ENCODE data around the gene PAPOLA.
"Not testable (repeated sequence)": the region's sequence is repeated elsewhere in the genome, so short reads cannot be mapped to it uniquely, and the experiment has no call there.

Gene PAPOLA

DNA sequence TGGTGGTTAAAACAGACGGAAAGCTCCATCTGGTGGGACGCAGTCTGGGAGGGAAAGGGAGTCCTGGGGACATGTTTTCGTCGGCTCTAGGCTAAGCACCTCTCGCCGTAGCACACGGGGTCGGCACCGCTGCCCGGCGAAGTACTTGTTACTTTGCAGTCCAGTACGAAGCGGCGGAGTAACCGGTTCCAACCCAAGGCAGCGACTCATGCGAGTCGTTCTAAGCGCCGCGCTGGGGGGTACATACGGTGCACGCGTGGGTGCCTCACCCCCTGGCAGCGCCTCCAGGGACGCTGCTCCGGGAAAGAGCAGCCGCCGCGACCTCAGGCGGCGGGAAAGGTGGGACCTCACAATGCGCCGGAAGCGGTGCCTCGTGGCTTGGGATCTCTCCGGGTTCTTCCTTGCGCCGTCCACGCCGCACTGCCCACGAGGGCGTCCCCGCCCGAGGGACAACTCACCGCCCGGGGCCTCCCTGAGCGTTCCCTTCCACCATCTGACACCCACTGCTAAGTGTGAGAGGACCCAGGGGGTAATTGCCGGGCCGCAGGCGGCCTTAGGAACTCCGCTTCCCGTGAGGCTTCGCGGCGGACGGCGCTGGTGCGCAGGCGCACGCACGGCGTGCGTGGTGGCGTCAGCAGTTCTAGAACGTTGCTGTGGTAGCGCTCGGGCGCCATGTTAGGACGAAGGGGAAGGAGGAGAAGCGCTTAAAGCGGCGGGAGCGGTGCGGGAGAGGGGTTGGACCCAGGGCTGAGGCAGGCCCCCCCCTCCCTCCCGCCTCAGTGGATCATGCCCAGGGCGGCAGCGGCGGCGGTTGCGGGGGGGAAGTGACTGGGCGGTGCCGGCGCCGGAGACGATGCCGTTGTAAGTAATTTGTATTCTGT, at the start of gene PAPOLA:
Gene PAPOLA, plus strand, starts transcription at position 643 of the 881 bp plus-strand sequence. Its CDS starts 211 bp downstream, at position 854.
- FAIRE-seq = peak; percentile 97

DNA sequence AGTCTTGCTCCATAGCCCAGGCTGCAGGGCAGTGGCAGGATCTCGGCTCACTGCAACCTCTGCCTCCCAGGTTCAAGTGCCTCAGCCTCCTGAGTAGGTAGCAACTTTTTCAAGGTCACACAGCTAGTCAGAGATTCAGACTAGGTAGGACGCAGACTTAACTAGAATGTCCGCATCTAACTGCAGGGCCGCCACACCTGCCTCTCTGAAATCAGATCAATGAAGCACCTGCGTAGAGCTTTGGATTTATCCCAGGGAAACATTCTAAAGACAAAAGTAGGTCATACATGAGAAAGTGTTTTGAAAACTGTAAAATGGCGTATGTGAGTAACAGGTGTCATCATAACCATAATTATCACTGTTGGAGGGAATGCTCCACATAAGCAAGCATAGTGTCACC, 49.5 kb upstream of the PAPOLA start:
- no peak for FAIRE-seq

More for the DNA sequence above, at the start of gene PAPOLA:
- DNase-seq (ENCODE audit: extremely low spot score, insufficient read length, low read depth) = peak; percentile 88

GRCh38 chr14:96455588-96455987, 46.6 kb upstream of the PAPOLA start:
- DNase-seq (ENCODE audit: extremely low spot score, insufficient read length, low read depth) (no peak), FAIRE-seq (no peak)

More for the DNA sequence above, 49.5 kb upstream of the PAPOLA start:
- no peak for DNase-seq (ENCODE audit: extremely low spot score, insufficient read length, low read depth)

GRCh38 chr14:96459851-96460250, 42.3 kb upstream of the PAPOLA start:
- FAIRE-seq (no peak), DNase-seq (ENCODE audit: extremely low spot score, insufficient read length, low read depth) (no peak)

DNA sequence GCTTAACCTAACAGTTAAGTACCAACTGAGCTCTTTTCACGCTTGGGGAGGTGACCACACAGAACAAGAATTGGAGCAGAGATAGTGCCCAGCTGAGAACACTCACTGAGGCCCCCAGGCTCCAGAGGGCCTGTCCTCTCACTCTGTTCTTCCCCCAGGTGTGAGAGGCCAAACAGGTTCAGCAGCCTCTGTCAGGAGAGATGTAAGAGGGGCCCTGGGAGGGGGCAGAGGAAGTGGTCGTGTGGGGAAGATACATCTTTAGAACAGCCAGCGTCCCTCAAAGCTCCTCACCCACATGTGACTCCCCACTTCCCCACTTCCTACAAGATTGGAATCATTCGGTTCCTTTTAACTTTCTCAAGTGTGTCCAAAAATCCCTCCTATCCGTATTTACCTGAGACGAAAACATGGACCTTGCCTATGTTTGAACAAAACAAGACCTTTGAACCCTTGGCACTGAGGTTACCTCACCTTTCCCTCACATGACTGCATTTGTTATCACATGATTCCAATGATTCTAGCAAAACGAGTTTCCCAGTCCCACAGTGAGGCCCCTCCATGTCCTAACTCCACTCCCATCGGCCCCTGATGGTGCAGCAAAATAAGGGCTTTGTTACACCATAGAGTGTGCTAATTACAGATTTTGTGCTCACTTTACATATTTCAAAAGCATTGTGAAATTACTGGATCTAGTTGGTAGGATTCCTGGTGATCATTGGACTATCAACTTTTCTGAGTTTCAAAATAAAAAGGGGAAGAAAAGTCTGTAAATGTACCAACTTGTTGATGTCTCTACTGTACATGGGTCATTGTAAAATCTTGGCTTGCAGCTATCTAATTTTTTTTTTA, 40.0 kb upstream of the PAPOLA start:
- FAIRE-seq (no peak), DNase-seq (ENCODE audit: extremely low spot score, insufficient read length, low read depth) (no peak)

DNA sequence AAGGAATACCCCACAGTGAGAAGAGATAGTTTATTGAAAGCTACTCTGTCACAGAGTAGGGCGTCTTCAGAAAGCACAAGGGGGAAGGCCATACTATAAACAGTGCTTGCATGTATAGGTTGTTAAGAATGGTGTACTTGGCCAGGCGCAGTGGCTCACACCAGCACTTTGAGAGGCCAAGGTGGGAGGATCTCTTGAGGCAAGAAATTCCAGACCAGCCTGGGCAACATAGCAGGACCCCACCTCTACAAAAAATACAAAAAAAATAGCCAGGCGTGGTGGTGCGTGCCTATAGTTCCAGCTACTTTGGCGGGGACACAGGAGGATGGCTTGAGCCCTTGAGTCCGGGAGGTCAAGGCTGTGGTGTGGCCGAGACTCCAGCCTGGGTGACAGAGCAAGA, 38.0 kb upstream of the PAPOLA start:
- no peak for FAIRE-seq
- no peak for DNase-seq (ENCODE audit: extremely low spot score, insufficient read length, low read depth)

DNA sequence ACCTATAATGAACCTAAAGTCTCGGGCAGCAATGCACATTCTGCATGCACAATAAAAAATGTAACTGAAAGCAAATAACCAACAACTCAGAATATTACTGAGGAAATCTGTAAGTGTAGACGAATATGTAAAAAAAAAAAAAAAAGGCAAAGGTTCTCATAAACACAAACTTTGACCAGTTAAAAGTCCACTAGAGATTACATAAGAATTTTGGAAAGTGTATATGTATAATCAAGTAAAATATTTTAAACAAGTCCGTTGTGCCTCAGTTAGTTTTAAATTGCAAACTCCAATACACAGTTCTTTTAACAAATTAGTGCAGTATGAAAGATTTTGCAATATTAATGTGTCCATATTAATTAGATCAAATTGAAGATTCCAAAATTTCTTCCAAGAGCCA, 35.3 kb upstream of the PAPOLA start:
- FAIRE-seq = no peak

GRCh38 chr14:96470331-96470730, 31.9 kb upstream of the PAPOLA start:
- DNase-seq (ENCODE audit: extremely low spot score, insufficient read length, low read depth) (no peak), FAIRE-seq (no peak)

More for the DNA sequence above, 35.3 kb upstream of the PAPOLA start:
- DNase-seq (ENCODE audit: extremely low spot score, insufficient read length, low read depth) = no peak

DNA sequence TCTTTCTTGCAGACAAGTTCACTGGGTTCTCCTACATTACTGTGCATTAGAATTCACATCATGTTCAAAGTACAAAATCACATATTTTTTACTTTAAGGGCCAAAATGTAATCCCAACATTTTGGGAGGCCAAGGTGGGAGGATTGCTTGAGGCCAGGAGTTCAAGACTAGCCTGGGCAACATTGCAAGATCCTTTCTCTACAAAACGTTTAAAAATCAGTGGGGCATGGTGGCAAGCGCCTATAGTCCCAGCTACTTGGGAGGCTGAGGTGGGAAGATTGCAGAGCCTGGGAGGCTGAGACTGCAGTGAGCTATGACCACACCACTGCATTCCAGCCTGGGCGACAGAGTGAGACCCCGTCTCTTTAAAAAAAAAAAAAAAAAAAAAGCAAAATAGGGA, 31.2 kb upstream of the PAPOLA start:
- DNase-seq (ENCODE audit: extremely low spot score, insufficient read length, low read depth); FAIRE-seq: not testable (repeated sequence)

- DNase-seq (ENCODE audit: extremely low spot score, insufficient read length, low read depth) (no peak), FAIRE-seq (no peak)
Measured at GRCh38 chr14:96478119-96478518, 24.1 kb upstream of the PAPOLA start.

GRCh38 chr14:96479435-96480146, 22.6 kb upstream of the PAPOLA start:
- FAIRE-seq = no peak
- DNase-seq (ENCODE audit: extremely low spot score, insufficient read length, low read depth) = no peak

- DNase-seq (ENCODE audit: extremely low spot score, insufficient read length, low read depth) (no peak), FAIRE-seq (no peak)
Measured at GRCh38 chr14:96481731-96482314, 20.4 kb upstream of the PAPOLA start.

DNA sequence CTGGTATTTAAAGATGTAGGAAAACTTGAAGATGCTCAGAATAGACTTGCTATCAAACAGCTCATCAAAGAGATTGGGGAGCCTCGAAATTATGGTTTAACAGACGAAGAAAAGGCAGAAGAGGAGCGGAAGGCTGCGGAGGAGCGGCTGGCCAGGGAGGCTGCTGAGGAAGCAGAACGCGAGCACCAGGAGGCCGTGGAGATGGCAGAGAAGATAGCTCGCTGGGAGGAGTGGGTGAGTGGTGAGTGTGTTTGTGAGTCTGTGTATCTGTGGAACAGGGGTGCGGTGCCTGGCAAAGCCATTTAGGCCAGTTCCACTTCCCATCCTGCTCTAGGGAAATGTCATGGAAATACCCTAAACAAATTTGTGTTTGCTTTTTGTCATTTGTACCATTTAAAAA, 19.2 kb upstream of the PAPOLA start:
- FAIRE-seq = no peak
- no peak for DNase-seq (ENCODE audit: extremely low spot score, insufficient read length, low read depth)

GRCh38 chr14:96484399-96484798, 17.8 kb upstream of the PAPOLA start:
- FAIRE-seq (no peak), DNase-seq (ENCODE audit: extremely low spot score, insufficient read length, low read depth) (no peak)

DNA sequence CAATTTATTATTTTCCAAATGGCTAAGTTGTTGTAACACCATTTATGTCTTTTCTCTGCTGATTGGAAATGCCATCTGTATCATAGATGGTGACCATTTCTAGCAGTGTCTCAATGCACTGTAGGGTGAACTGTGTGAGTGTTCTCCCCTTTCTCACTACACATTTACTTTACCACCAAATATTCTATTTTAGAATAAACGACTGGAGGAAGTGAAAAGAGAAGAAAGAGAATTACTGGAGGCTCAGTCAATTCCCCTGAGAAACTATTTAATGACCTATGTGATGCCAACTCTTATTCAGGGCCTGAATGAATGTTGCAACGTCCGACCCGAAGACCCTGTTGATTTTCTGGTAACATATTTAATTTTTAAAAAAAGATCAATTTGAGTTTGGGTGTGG, 15.5 kb upstream of the PAPOLA start:
- FAIRE-seq = peak; percentile 67
- no peak for DNase-seq (ENCODE audit: extremely low spot score, insufficient read length, low read depth)

GRCh38 chr14:96489327-96489726, 12.9 kb upstream of the PAPOLA start:
- no peak for DNase-seq (ENCODE audit: extremely low spot score, insufficient read length, low read depth)
- no peak for FAIRE-seq

DNA sequence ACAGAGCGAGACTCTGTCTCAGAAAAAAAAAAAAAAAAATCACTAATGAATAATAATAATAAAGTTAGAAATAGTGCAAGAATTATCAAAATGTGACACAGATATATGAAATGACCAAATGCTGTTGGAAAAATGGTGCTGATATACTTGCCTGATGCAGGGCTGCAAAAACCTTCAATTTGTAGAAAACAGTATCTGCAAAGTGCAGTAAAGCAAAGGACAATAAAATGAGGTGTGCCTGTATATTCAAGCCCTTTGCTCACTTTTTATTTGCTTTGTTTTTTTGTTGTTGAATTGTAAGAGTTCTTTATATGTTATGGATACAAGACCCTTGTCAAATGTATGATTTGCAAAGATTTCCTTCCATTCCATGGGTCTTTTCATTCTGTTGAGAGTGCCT, 9.0 kb upstream of the PAPOLA start:
- no peak for FAIRE-seq

DNA sequence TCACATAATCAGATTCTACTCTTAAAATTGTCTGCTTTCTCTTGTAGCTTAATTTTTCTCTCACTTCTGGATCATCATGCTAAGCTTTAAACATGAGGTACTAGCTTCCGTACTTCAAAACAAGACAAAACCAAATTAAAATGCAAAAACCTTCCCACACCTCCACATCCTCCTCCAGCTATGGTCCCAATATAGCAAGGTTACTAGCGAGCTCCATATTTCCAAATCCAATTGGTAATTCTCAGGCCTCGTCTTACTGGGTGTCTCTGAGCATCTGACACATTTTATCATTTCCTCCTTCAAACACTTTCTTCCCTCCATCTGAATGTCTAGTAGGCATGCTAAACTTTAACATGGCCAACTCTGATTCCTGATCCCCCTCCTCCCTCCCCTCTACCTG, 7.9 kb upstream of the PAPOLA start:
- no peak for FAIRE-seq

More for the DNA sequence above, 9.0 kb upstream of the PAPOLA start:
- no peak for DNase-seq (ENCODE audit: extremely low spot score, insufficient read length, low read depth)

GRCh38 chr14:96497087-96497486, 5.1 kb upstream of the PAPOLA start:
- no peak for DNase-seq (ENCODE audit: extremely low spot score, insufficient read length, low read depth)
- FAIRE-seq = peak; percentile 76

More for the DNA sequence above, 7.9 kb upstream of the PAPOLA start:
- DNase-seq (ENCODE audit: extremely low spot score, insufficient read length, low read depth) = no peak

DNA sequence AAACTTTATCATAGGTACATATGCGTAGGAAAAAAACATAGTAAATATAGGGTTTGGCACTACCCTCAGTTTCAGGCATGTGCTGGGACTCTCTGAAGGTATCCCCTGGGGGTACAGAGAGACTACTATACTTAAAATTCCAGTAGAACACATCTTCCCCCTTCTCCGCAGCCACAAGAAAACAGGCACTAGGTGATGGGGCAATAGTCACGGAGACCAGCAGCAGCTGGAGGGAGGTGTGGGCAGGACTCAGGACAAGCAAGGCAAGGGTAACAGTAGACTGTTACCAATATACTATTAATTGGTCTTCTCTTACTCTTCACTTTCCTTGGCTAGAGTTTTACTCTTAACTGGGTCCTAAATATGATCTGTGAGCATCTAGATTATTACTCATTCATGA, 4.6 kb upstream of the PAPOLA start:
- FAIRE-seq = peak; percentile 15
- DNase-seq (ENCODE audit: extremely low spot score, insufficient read length, low read depth) = no peak
